Lung microvascular endothelial cell (primary cell): ENCODE data around the gene CCDC197. TPM values are rescaled to one million over a fixed set of nuclear protein-coding genes. Genes with fewer than 3 reads are reported as not detected.

ENCODE experiments used
- DNase-seq, 2 donors: peaks; one replicate each; pipeline versions ENCODE4 v3.0.0 to v3.0.0-alpha.2; 2010; ENCODE audit warnings: low read depth in 2 of 2
- total RNA-seq: library from RNA; depleted of rRNA; stranded (reverse); fragments of >200 nt; gene quantifications from 2 replicates; pipeline ENCODE4 v1.2.1, GENCODE V29; 2014

CCDC197 gene
- not detected in 2 replicates for total RNA-seq

DNA sequence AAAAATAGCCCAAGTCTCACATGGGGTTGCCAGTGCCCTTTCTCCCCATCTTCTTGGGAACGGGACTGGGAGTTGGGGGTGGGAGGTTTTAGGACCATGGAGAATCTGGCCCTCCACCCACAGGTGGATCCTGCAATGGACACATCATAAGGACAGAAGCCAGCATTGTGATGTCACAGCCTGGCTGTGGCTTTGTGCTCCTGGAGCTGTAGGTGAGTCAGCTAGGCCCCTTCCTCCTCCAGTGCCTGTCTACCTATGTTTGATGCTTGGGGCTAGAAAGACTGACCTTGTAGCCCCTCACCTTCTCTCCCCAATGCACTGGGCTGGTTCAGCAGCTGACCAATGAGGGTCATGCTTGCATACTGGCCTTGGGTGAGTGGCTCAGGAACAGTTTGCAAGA is at the start of gene CCDC197:
CCDC197 (plus strand) TSS at position 220 of the 400 bp plus-strand sequence. CDS start 831 bp downstream, outside the sequence.
- DNase-seq = no peak

DNA sequence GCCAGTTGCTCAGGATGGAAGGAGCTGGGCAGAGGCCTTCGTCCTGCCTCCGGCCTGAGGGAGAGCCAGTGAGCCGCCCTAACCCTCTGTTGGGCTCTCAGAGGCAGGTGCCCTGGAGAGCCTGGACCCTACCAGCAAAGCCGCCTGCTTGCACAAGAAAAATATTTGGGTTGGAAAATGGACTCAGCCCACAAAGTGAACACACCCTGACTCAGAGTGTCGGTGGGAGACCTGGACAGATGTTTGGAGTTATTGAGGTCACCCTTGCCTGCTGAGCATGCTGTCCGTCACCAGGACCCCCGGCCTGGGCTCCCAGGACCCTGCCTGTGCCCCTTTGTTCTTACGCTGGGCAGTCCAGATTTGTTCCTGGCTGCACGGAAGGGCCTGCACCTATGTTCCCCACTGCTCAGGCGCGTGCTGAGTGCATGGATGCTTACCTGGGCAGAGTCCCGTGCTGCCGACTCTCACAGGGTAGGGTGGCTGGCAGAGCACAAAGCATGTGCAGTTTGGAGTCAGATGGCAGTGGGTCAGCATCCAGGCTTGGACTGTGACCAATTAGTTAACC is 47.5 kb upstream of the CCDC197 start:
- no peak for DNase-seq

- DNase-seq = no peak
Observed at GRCh38 chr14:93950948-93951634, 46.0 kb upstream of the CCDC197 start.

- no peak for DNase-seq
Observed at GRCh38 chr14:93951635-93952540, 45.2 kb upstream of the CCDC197 start.

DNA sequence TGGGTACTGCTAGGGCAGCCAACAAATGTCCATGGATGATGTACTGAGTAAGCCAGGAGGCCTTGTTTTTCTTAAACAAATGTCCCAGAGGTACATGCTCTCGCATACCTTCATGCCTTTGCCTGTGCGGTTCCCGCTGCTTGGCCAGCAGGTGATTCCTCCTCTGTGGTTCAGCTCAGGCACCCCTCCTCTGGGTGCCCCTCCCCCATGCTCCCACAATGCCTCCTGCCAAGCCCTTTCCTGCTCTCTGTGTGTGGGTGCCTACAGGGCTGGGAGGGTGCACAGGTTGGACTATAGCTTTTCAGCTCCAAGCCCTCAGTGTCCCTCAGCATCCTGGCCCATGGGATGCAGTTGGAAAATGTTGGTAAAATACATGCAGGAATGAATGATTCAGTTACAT is 44.3 kb upstream of the CCDC197 start:
- DNase-seq = no peak

- DNase-seq = no peak
Observed at GRCh38 chr14:93953263-93953662, 43.8 kb upstream of the CCDC197 start.

DNA sequence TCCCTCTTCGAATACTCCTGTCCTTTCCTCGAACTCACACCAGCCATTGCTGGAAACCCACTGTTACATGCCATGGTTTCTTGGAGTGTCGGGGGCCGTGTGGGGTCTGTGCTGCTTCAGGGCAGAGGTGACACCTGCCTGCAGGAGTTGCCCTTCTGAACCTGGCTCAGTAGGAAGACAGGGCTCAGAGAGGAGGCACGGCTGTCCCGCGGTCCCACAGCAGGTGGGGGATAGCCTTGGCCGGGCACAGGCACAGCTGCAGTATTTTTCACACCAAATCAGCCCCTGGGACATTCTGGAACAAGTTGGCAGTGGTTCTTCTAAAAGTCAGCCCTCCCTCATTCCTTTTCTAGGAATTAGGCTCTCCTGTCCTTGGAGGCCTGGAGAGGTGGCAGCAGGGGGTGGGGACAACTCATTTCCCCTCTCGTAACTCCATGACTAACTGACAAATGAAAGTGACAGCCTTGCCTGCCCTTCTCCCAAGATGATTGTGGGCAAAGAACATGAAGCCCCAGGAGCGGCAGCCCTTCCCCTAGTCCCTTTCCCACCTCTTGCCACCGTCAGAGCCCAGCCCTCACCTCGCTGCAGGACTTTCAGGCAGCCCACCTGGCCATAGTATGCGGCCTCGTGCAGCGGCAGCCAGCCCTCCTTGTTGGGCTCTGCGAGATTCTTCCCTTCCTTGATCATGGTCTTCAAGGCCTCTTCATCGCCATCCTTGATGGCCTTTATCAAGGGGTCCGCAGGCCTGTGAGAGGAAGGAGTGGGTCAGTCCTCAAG is 43.2 kb upstream of the CCDC197 start:
- DNase-seq = no peak

- no peak for DNase-seq
Observed at GRCh38 chr14:93954516-93954830, 42.6 kb upstream of the CCDC197 start.

- DNase-seq = peak in 1 of 2 donors; percentile 28
Observed at GRCh38 chr14:93954900-93955849, 41.9 kb upstream of the CCDC197 start.

- DNase-seq = no peak
Observed at GRCh38 chr14:93955850-93956481, 41.1 kb upstream of the CCDC197 start.

- DNase-seq = no peak
Observed at GRCh38 chr14:93956514-93957332, 40.4 kb upstream of the CCDC197 start.

- DNase-seq = no peak
Observed at GRCh38 chr14:93957333-93957710, 39.8 kb upstream of the CCDC197 start.

- DNase-seq = no peak
Observed at GRCh38 chr14:93957751-93958566, 39.1 kb upstream of the CCDC197 start.

DNA sequence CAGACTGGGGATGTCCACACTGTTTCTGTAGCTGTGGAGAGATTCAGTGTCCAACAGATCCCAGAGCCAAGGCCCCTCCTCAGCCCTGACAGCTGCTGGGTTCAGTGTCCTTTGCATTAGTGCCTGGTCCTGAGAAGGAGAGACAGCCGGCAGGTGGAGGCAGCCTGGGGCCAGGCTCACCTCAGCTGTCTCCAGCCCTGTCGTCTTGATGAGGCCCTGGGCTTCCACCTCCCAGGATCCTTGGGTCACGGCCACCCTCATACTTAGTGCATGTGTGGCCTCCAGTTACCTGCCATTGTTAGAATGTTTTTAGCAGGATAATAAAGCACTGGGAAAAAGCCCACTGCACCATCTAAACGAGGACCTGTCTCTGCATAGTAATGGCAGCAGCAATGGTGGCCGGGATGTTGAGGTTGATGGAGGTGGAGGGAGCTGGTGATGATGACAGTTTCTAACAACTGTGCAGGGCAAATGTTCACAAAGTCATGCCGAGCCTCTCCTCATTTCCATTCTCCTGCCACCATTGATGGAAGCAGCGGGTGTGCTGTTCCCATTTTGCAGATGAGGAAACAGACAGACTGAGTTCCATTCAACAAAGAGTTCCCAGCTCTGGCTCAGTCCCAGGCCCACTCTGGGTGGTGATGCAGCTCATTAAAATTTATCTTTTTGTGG is 38.4 kb upstream of the CCDC197 start:
- no peak for DNase-seq

DNA sequence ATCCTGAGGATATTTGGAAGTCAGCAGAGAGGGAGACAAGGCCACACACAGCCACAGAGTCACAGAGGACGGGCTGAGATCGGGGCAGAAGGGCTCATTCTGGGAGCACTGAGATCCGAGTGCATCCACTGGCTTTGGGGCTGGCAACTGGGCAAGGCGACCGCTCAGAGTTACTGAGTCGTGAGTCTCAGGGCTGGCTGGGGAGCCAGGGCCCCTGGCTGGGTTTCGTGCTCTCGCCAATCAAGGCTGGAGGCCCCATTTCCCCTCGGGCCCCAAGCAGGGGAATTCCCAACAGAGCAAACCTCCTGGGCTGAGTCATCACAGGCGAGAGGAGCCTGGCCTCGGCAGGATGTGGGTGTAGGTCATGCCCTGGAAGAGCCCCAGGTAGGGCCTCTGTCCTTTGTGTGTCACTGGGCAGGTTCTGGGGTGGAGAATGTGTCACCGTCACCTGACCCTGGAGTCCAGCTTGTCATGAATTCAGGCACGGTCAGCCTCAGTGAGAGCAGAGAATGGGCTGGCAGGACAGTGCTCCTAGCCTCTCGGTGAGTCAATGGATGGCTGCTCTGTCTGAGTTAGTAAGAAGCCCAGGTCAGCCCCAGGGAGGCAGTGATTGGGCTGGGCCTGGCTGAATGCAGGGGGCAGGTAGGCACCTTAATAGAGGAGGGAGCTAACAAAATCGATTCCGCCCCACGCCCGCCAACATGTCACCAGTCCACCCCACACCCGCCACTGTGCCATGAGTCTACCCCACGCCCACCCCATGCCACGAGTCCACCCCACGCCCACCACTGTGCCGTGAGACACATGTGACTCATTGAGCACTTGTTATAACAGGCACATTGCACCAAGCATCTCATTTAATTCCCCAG is 37.6 kb upstream of the CCDC197 start:
- peak; percentile 56 to 90 for DNase-seq

DNA sequence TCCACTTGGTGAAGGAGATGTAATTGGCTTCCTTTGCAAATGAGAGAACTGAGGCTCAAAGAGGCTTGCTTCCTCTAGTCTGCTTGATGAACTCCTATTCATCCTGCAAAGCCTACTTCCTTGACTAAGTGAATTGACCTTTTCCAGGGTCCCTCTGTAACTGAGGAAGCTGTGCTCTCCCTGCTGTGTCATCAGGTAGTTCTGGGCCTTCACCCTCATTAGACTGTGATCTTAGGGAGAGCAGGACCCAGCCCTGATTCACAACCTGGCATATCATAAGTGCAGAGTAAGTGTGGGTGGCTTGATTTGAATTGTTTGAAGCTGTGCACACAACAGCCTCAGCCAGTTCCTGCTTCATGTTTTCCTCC is 37.0 kb upstream of the CCDC197 start:
- DNase-seq = no peak
